RKO (cell line): ENCODE results near the gene MAPK14.

Source experiments
- DNase-seq: peaks from one replicate; pipeline ENCODE4 v3.0.0-alpha.2; 2016; ENCODE audit warnings: low spot score

Gene MAPK14

GRCh38 chr6:36102853-36103252, 75.2 kb downstream of the MAPK14 start:
- DNase-seq = no peak

GRCh38 chr6:36104836-36105235, 77.2 kb downstream of the MAPK14 start:
- no peak for DNase-seq

- no peak for DNase-seq
Measured at GRCh38 chr6:36109092-36109491, 81.5 kb downstream of the MAPK14 start.

GRCh38 chr6:36110050-36110449, 82.4 kb downstream of the MAPK14 start:
- no peak for DNase-seq

GRCh38 chr6:36110863-36111262, 83.3 kb downstream of the MAPK14 start:
- no peak for DNase-seq

GRCh38 chr6:36111526-36111925, 83.9 kb downstream of the MAPK14 start:
- DNase-seq = no peak

- no peak for DNase-seq
Measured at GRCh38 chr6:36113049-36113448, 85.4 kb downstream of the MAPK14 start.

- DNase-seq = no peak
Measured at GRCh38 chr6:36113703-36114102, 86.1 kb downstream of the MAPK14 start.

GRCh38 chr6:36114798-36115408, 87.3 kb downstream of the MAPK14 start:
- no peak for DNase-seq

GRCh38 chr6:36115412-36115811, 87.8 kb downstream of the MAPK14 start:
- DNase-seq = no peak

- no peak for DNase-seq
Measured at GRCh38 chr6:36116066-36116864, 88.7 kb downstream of the MAPK14 start.

GRCh38 chr6:36116943-36117342, 89.3 kb downstream of the MAPK14 start:
- DNase-seq = no peak

GRCh38 chr6:36117658-36118549, 90.3 kb downstream of the MAPK14 start:
- DNase-seq = no peak

- DNase-seq = peak; percentile 45
Measured at GRCh38 chr6:36118550-36119107, 91.0 kb downstream of the MAPK14 start.

GRCh38 chr6:36119209-36119608, 91.6 kb downstream of the MAPK14 start:
- DNase-seq = no peak

GRCh38 chr6:36120018-36120417, 92.4 kb downstream of the MAPK14 start:
- no peak for DNase-seq

GRCh38 chr6:36120539-36120938, 92.9 kb downstream of the MAPK14 start:
- no peak for DNase-seq

- DNase-seq = peak; percentile 51
Measured at GRCh38 chr6:36120979-36121786, 93.6 kb downstream of the MAPK14 start.

GRCh38 chr6:36121787-36122494, 94.3 kb downstream of the MAPK14 start:
- no peak for DNase-seq

GRCh38 chr6:36122495-36123269, 95.1 kb downstream of the MAPK14 start:
- no peak for DNase-seq
